GM12878 (cell line): ENCODE data around the gene OR52A1. TPM values are rescaled to one million over a fixed set of nuclear protein-coding genes. Genes with fewer than 3 reads are reported as not detected.

Experiments used
- ATAC-seq: fragments of 200-7000 bp; cut with Tn5 transposase; 3 replicates; pipeline ENCODE4 v1.9.1; 2020; ENCODE audit warnings: mild to moderate bottlenecking, moderate library complexity
- BruUV-seq: library from RNA; stranded (reverse); fragments of 400-500 nt; replicated peaks from 2 replicates; lab custom pipeline; 2021; lab: Mats Ljungman, UMichigan
- CTCF ChIA-PET: fragments of 300-600 bp; sonication (Branson Sonifier 250); formaldehyde crosslinking; extraction: SDS; loops from one replicate; lab custom pipeline; 2021; ENCODE audit warnings: inconsistent platforms; lab: Yijun Ruan, JAX
- POLR2A ChIA-PET: fragments of 350-600 bp; formaldehyde crosslinking; extraction: SDS; loops from one replicate; lab custom pipeline; 2021; ENCODE audit warnings: inconsistent platforms; lab: Charles Lee
- RAD21 ChIA-PET: fragments of 300-600 bp; sonication (Branson Sonifier 250); formaldehyde crosslinking; loops from one replicate; lab custom pipeline; 2023; ENCODE audit warnings: antibody characterized with exemption; ENCODE audit not compliant: unreplicated experiment; lab: Charles Lee
- SMC1A ChIA-PET: fragments of 300-600 bp; sonication (Branson Sonifier 250); formaldehyde crosslinking; loops from one replicate; lab custom pipeline; 2023; ENCODE audit not compliant: unreplicated experiment, uncharacterized antibody; lab: Charles Lee
- DNase-seq: peaks from one replicate; pipeline ENCODE4 v3.0.0-alpha.2; 2011; ENCODE audit warnings: low read depth, low spot score
- FAIRE-seq: peaks from 3 replicates; lab custom pipeline; 2011; peaks lifted over from hg19 to GRCh38; lab: Jason Lieb, UNC
- H2AFZ ChIP-seq: 2 replicates; pipeline ENCODE4 v1.6.0; 2011; ENCODE audit warnings: low read depth, low read length, control low read depth; ENCODE audit not compliant: control insufficient read depth
- H3K27ac ChIP-seq: 2 replicates; pipeline ENCODE4 v1.5.1; 2011; ENCODE audit warnings: control low read depth; ENCODE audit not compliant: control insufficient read depth, insufficient read depth
- H3K27me3 ChIP-seq, 2 experiments: replicated peaks in 1 of 2; 2 replicates each; pipeline versions ENCODE4 v1.6.0 to v1.6.1; 2011; ENCODE audit warnings: low read length in 1 of 2; ENCODE audit not compliant: control insufficient read depth in 2 of 2, insufficient read depth in 2 of 2
- H3K36me3 ChIP-seq, 2 experiments: 2 replicates each; pipeline ENCODE4 v1.5.1; 2011; ENCODE audit warnings: low read length in 1 of 2; ENCODE audit not compliant: control insufficient read depth in 2 of 2, insufficient read depth in 2 of 2
- H3K4me1 ChIP-seq: 2 replicates; pipeline ENCODE4 v1.6.1; 2011; ENCODE audit warnings: mild to moderate bottlenecking, low read length, moderate library complexity, mixed read lengths; ENCODE audit not compliant: control insufficient read depth, insufficient read depth
- H3K4me2 ChIP-seq: 2 replicates; pipeline ENCODE4 v1.6.0; 2011; ENCODE audit warnings: control low read depth; ENCODE audit not compliant: control insufficient read depth, insufficient read depth
- H3K4me3 ChIP-seq: fragments of 200-600 bp; sonication (generic); 2 replicates; pipeline ENCODE4 v1.5.1; 2016
- H3K79me2 ChIP-seq: 2 replicates; pipeline ENCODE4 v1.6.0; 2011; ENCODE audit warnings: low read length; ENCODE audit not compliant: control insufficient read depth, insufficient read depth
- H3K9ac ChIP-seq: 2 replicates; pipeline ENCODE4 v1.8.0; 2011; ENCODE audit warnings: low read length, control low read depth, mixed read lengths; ENCODE audit not compliant: control insufficient read depth, insufficient read depth
- H3K9me3 ChIP-seq: replicated peaks from 3 replicates; pipeline ENCODE4 v1.5.1; 2011; ENCODE audit warnings: mild to moderate bottlenecking, low read length; ENCODE audit not compliant: control insufficient read depth, insufficient read depth
- H4K20me1 ChIP-seq: 2 replicates; pipeline ENCODE4 v1.6.0; 2011; ENCODE audit not compliant: control insufficient read depth, insufficient read depth
- MYC ChIP-seq: IDR thresholded peaks from 2 replicates; pipeline ENCODE4 v1.6.1; 2011; ENCODE audit warnings: mild to moderate bottlenecking, low read length, moderate library complexity, inconsistent platforms; ENCODE audit not compliant: insufficient read depth, insufficient replicate concordance, insufficient read length, severe bottlenecking
- SIN3A ChIP-seq: IDR thresholded peaks from 2 replicates; pipeline ENCODE4 v1.6.1; 2012; ENCODE audit warnings: low read depth, low read length, improper control_type of control experiment
- TCF12 ChIP-seq: IDR thresholded peaks from 2 replicates; pipeline ENCODE4 v1.6.1; 2011; ENCODE audit warnings: low read depth, mild to moderate bottlenecking, low read length
- TCF7 ChIP-seq: IDR thresholded peaks from 2 replicates; pipeline ENCODE4 v1.6.1; 2014; ENCODE audit warnings: antibody characterized with exemption, borderline replicate concordance
- YY1 ChIP-seq: IDR thresholded peaks from 2 replicates; pipeline ENCODE4 v1.6.1; 2011; ENCODE audit warnings: low read depth, mild to moderate bottlenecking, low read length
- WGBS: methylation state at CpG from one replicate; pipeline ENCODE4 v1.1.6; 2016; ENCODE audit warnings: low lambda C conversion rate; ENCODE audit not compliant: insufficient replicate concordance, insufficient coverage; ENCODE audit errors: missing lambda C conversion rate; 5-methylcytosine and 5-hydroxymethylcytosine counted together
- in situ Hi-C: fragments of 300-500 bp; cut with MboI; formaldehyde crosslinking; loops from 9 replicates; pipeline ENCODE4 v1.14.3; 2018; ENCODE audit warnings: mixed read lengths
- intact Hi-C: fragments of 100-400 bp; cut with micrococcal nuclease; formaldehyde crosslinking; loops from one replicate; pipeline ENCODE4 v1.14.2; 2022; ENCODE audit not compliant: unreplicated experiment
- polyA plus RNA-seq, 11 experiments: library from polyadenylated mRNA; depleted of rRNA in 4 of 11; unstranded in 6 of 11; stranded (reverse) in 5 of 11; fragments of >200 nt; fragmentation: Nextera tagmentation in 4 of 11; fragmentation: Illumina TruSeq in 1 of 11; extraction: Ambion mirVana in 4 of 11; extraction: Trizol in 1 of 11; gene quantifications; 1 replicate in 1 of 11; 2 replicates in 10 of 11; pipeline versions ENCODE4 v1.2.1 to v1.2.3, GENCODE V29; 2011 to 2016; ENCODE audit warnings: inconsistent platforms in 2 of 11, missing spikeins in 2 of 11, low read depth in 1 of 11
- total RNA-seq, 4 experiments: library from RNA; depleted of rRNA in 3 of 4; stranded (reverse); fragments of >200 nt in 3 of 4; fragmentation: Illumina TruSeq in 1 of 4; extraction: Trizol in 1 of 4; gene quantifications; 2 replicates each; pipeline versions ENCODE4 v1.2.1 to v1.2.3, GENCODE V29; 2013 to 2021
- TF ChIP-seq, protein P1 (sequence below): IDR thresholded peaks from 2 replicates; pipeline ENCODE4 v1.6.1; 2011; ENCODE audit warnings: mild to moderate bottlenecking, low read depth, low read length, moderate library complexity; ENCODE audit not compliant: insufficient replicate concordance
- TF ChIP-seq, protein P2 (sequence below): fragments of 450-650 bp; IDR thresholded peaks from 2 replicates; pipeline ENCODE4 v1.6.1; 2017; ENCODE audit warnings: low read depth, mild to moderate bottlenecking, moderate library complexity

Gene OR52A1
- total and polyA plus RNA-seq, 10 of the 15 experiments (the other 5 are each of a cell fraction or from before 2014, with no cell fraction given): not detected

DNA sequence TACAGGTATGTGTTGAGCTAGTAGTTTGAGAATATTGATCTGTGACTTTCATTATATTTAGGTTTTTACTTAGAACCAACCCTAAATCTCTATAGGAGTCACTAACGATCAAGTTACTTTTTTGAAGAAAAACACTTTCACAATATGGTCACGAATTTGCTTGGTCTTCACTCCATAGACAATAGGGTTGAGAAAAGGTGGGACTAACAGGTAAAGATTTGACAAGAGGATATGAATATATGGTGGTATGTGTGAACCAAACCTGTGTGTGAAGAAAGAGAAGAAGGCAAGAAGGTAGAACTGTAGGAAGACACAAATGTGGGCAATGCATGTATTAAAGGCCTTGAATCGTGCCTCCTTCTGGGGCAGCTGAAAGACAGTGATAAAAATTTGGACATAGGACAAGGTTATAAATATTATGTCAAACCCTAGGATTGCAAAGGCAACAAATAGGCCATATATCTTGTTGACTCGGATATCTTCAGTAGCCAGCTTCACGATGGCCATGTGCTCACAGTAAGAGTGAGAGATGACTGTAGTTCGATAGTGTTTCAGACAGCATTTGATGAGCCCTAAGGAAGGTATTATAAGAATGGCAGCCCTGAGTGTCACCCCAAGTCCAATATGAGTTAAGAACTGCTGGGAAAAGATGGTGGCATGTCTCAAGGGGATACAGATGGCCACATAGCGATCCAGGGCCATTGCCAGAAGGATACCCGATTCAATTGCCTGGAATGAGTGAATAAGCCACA lies 22.8 kb downstream of the OR52A1 start:
- no peak overlapping the region for H3K4me3 ChIP-seq
- intact Hi-C loops (no loop called here), in situ Hi-C loops (no loop called here)
- H3K4me2 ChIP-seq: no peak overlapping the region
- H2AFZ ChIP-seq: no peak overlapping the region
- ChIA-PET POLR2A (no interaction called here), SMC1A (interaction anchor here (1.0 kb wide), 1 partner anchor 24 kb away, joined by 3 read pairs; no protein-coding TSS in a partner anchor), RAD21 (no interaction called here), CTCF (interaction anchor here (0.6 kb wide), 1 partner anchor 18 kb away, joined by 3 read pairs; no protein-coding TSS in a partner anchor)
- ATAC-seq (no peak), DNase-seq (no peak), FAIRE-seq (no peak)
- H3K9ac ChIP-seq: no peak overlapping the region
- BruUV-seq: no TSS peak
- TF ChIP-seq TCF12: no peak
- TF ChIP-seq, protein P1, sequence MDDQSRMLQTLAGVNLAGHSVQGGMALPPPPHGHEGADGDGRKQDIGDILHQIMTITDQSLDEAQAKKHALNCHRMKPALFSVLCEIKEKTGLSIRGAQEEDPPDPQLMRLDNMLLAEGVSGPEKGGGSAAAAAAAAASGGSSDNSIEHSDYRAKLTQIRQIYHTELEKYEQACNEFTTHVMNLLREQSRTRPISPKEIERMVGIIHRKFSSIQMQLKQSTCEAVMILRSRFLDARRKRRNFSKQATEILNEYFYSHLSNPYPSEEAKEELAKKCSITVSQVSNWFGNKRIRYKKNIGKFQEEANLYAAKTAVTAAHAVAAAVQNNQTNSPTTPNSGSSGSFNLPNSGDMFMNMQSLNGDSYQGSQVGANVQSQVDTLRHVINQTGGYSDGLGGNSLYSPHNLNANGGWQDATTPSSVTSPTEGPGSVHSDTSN: no peak
- TF ChIP-seq MYC: no peak
- TF ChIP-seq, protein P2, sequence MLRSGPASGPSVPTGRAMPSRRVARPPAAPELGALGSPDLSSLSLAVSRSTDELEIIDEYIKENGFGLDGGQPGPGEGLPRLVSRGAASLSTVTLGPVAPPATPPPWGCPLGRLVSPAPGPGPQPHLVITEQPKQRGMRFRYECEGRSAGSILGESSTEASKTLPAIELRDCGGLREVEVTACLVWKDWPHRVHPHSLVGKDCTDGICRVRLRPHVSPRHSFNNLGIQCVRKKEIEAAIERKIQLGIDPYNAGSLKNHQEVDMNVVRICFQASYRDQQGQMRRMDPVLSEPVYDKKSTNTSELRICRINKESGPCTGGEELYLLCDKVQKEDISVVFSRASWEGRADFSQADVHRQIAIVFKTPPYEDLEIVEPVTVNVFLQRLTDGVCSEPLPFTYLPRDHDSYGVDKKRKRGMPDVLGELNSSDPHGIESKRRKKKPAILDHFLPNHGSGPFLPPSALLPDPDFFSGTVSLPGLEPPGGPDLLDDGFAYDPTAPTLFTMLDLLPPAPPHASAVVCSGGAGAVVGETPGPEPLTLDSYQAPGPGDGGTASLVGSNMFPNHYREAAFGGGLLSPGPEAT: no peak
- TF ChIP-seq TCF7: no peak
- no peak for TF ChIP-seq YY1
- TF ChIP-seq SIN3A: no peak
- no peaks in the 10 kb centered on the region for H3K36me3 ChIP-seq
- no peak overlapping the region for H3K27ac ChIP-seq
- no peaks in the 10 kb centered on the region for H3K9me3 ChIP-seq
- no peaks in the 10 kb centered on the region for H3K79me2 ChIP-seq
- no peaks in the 10 kb centered on the region for H4K20me1 ChIP-seq
- 30% methylated on average over 8 of the region's 8 CpGs for WGBS
- no peaks in the 10 kb centered on the region for H3K4me1 ChIP-seq
- H3K27me3 ChIP-seq: no peaks in the 10 kb centered on the region
